Measurements from ENCODE around the gene AQP1.

DNA sequence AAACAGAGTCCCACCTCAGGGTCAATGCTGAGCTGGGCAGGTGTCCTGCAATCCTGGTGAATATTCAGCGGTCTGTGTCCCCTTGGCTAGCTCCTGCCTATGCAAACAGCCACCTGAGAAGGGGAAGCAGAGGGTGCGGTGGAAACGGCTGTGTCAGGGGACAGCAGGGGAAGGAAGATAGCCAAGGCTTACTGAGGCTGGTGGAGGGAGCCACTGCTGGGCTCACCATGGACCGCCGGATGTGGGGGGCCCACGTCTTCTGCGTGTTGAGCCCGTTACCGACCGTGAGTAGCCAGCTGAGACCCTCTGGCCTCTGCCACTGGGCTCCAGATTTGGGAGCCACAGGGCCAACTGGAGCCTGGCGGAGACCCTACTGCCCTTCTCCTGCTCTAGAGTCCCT lies 52.2 kb downstream of the AQP1 start, which contains the start of gene GHRHR:
- TF ChIP-seq, protein P1, sequence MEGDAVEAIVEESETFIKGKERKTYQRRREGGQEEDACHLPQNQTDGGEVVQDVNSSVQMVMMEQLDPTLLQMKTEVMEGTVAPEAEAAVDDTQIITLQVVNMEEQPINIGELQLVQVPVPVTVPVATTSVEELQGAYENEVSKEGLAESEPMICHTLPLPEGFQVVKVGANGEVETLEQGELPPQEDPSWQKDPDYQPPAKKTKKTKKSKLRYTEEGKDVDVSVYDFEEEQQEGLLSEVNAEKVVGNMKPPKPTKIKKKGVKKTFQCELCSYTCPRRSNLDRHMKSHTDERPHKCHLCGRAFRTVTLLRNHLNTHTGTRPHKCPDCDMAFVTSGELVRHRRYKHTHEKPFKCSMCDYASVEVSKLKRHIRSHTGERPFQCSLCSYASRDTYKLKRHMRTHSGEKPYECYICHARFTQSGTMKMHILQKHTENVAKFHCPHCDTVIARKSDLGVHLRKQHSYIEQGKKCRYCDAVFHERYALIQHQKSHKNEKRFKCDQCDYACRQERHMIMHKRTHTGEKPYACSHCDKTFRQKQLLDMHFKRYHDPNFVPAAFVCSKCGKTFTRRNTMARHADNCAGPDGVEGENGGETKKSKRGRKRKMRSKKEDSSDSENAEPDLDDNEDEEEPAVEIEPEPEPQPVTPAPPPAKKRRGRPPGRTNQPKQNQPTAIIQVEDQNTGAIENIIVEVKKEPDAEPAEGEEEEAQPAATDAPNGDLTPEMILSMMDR (IDR thresholded peaks at IDR 0.05) = no peak
- TF ChIP-seq POLR2A (IDR thresholded peaks at IDR 0.05) = no peak
- TF ChIP-seq POLR2AphosphoS5 (IDR thresholded peaks at IDR 0.05) = no peak
- TF ChIP-seq EP300 (IDR thresholded peaks at IDR 0.05) = no peak
